ENCODE measurements around the gene SIVA1.
"Not testable (repeated sequence)": the region's sequence is repeated elsewhere in the genome, so short reads cannot be mapped to it uniquely, and the experiment has no call there.

SIVA1 gene

DNA sequence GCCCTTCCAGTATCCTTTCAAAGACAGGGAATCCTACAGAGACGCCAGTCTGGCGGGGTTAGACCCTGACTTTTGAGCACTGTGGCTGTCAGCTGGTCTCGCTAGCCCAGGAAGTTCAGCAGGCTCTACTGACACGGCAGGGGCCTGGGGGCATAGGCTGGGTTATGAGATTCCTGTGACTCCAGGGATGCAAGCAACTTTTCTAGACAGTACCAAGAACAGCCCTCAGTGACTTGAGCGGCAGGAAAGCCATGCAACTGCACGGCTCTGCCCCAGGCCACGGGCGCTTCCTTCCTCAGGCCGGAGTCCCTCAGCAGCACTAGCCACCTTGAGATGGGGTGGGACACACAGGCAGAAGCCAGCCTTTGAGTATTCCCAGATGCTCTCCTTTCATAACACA lies 5.1 kb upstream of the SIVA1 start:
- DNase-seq: no peak
- no peaks in the 10 kb centered on the region for H3K27me3 Mint-ChIP-seq
- peaks cover 18% of the 10 kb centered on the region for H3K4me1 Mint-ChIP-seq (ENCODE audit: low read depth)
- no peaks in the 10 kb centered on the region for H3K9me3 Mint-ChIP-seq
- no peak overlapping the region for H3K4me3 Mint-ChIP-seq
- no peaks in the 10 kb centered on the region for H3K36me3 Mint-ChIP-seq (ENCODE audit: low read depth)
- H3K27ac Mint-ChIP-seq: no peak overlapping the region

GRCh38 chr14:104749111-104749649 lies 3.8 kb upstream of the SIVA1 start:
- no peak overlapping the region for H3K27ac Mint-ChIP-seq

GRCh38 chr14:104750056-104750752 lies 2.7 kb upstream of the SIVA1 start:
- Mint-ChIP-seq H3K9me3 (no peaks in the 10 kb centered on the region), H3K27ac (no peak overlapping the region), H3K36me3 (ENCODE audit: low read depth) (peaks cover 18% of the 10 kb centered on the region), H3K27me3 (no peaks in the 10 kb centered on the region), H3K4me3 (no peak overlapping the region), H3K4me1 (ENCODE audit: low read depth) (peaks cover 33% of the 10 kb centered on the region)
- DNase-seq: no peak

More at GRCh38 chr14:104749111-104749649, 3.8 kb upstream of the SIVA1 start:
- DNase-seq: no peak
- peaks cover 24% of the 10 kb centered on the region for H3K4me1 Mint-ChIP-seq (ENCODE audit: low read depth)
- H3K27me3 Mint-ChIP-seq: no peaks in the 10 kb centered on the region
- no peaks in the 10 kb centered on the region for H3K9me3 Mint-ChIP-seq
- H3K4me3 Mint-ChIP-seq: no peak overlapping the region
- peaks cover 10% of the 10 kb centered on the region for H3K36me3 Mint-ChIP-seq (ENCODE audit: low read depth)

- not testable (repeated sequence) for H3K9me3 Mint-ChIP-seq, H3K4me3 Mint-ChIP-seq, DNase-seq, H3K27me3 Mint-ChIP-seq
- peaks cover 23% of the 10 kb centered on the region for H3K36me3 Mint-ChIP-seq (ENCODE audit: low read depth)
- peak overlapping the region; percentile 63 for H3K27ac Mint-ChIP-seq
- peaks cover 32% of the 10 kb centered on the region for H3K4me1 Mint-ChIP-seq (ENCODE audit: low read depth)
These were observed 2.2 kb upstream of the SIVA1 start for GRCh38 chr14:104750753-104751057.

GRCh38 chr14:104751539-104752422 lies 1.2 kb upstream of the SIVA1 start:
- H3K4me1 Mint-ChIP-seq (ENCODE audit: low read depth): peaks cover 32% of the 10 kb centered on the region
- no peak for DNase-seq
- H3K36me3 Mint-ChIP-seq (ENCODE audit: low read depth): peaks cover 34% of the 10 kb centered on the region
- peak overlapping the region; percentile 95 for H3K27ac Mint-ChIP-seq
- no peaks in the 10 kb centered on the region for H3K27me3 Mint-ChIP-seq
- H3K4me3 Mint-ChIP-seq: peak overlapping the region; percentile 97
- H3K9me3 Mint-ChIP-seq: no peaks in the 10 kb centered on the region

DNA sequence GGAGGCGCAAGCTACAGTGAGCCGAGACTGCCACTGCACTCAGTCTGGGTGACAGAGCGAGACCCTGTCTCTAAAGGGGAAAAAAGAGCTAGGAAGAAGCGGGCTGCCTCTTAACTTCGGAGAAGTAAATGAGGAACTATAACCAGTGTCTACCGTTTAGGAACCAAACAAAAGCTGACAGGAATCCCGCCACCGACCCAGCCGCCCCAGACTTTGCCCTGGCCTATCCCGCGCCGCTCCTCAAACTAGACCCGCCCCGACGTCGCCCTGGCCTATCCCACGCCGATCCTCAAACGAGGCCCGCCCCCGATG lies 568 bp upstream of the SIVA1 start:
- peaks cover 40% of the 10 kb centered on the region for H3K36me3 Mint-ChIP-seq (ENCODE audit: low read depth)
- peak overlapping the region; percentile 95 for H3K27ac Mint-ChIP-seq
- no peak for DNase-seq
- no peaks in the 10 kb centered on the region for H3K27me3 Mint-ChIP-seq
- H3K4me3 Mint-ChIP-seq: peak overlapping the region; percentile 97
- H3K4me1 Mint-ChIP-seq (ENCODE audit: low read depth): peaks cover 37% of the 10 kb centered on the region
- no peaks in the 10 kb centered on the region for H3K9me3 Mint-ChIP-seq

DNA sequence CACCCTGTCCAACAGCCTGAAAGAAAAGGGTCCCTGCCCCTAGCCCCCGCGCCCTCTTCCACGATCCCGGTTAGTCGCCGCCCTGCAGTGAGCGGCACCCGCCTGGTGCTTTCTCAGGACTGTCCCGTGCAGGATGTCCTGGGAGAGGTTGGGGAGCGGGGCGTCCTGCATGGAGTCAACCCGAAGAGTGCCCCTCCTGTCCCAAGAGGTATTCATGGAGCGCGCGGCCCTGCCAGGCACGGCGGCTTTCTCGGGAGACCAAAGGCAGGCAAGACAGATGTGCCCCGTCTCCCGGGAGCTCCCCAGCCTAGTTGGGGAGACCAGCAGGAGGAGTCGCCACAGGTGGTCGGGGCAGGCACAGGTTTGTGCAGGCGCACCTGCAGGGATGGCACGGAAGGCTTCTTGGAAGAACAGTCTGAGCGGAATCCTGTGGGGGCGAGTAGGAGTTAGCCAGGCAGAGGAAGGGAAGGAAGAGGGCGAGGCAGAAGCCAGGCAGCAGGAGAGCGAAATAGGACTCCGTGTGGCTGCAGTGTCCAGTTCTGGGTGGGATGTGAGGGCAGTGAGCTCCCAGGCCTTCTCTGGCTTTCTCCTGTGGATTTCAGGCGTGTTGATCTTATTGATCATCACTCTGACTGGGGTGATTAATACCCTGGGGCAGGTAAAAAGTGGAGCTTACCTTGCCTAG lies 723 bp downstream of the SIVA1 start:
- DNase-seq: peak; percentile 50
- Mint-ChIP-seq H3K4me3 (peak overlapping the region; percentile 97), H3K36me3 (ENCODE audit: low read depth) (peaks cover 52% of the 10 kb centered on the region), H3K27me3 (no peaks in the 10 kb centered on the region), H3K4me1 (ENCODE audit: low read depth) (peaks cover 37% of the 10 kb centered on the region), H3K27ac (peak overlapping the region; percentile 95), H3K9me3 (no peaks in the 10 kb centered on the region)

DNA sequence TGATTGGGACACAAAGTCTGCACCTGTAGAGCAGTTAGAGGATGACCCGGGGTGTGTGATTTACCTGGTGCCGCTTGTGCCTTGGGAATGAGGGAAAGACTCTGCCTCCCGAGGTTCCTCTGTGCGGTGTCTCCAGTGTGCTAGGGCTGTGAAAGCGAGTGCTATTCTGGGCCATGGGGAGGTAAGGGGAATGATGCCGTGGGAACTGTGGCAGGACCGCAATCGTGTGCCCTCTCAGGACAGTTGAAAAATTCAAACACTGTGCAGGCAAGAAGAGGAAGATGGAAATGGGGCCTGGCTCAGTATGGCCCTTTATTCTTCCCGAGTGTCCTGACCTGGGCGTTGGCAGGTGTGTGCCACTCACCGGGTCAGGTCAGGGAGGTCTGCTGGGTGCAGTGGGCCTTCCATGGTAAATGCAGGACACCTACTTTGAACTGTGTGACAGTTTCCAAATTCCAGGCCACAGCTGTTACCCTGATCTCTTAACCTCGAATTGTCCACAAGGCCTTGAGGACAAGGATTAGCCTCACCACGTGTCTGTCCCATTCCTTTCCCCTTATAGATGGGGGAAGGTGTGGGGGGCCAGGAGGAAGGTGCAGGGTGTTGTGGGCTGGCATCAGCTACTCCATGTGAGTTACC lies 1.4 kb downstream of the SIVA1 start:
- Mint-ChIP-seq H3K9me3 (no peaks in the 10 kb centered on the region), H3K4me1 (ENCODE audit: low read depth) (peaks cover 37% of the 10 kb centered on the region), H3K27ac (peak overlapping the region; percentile 95), H3K4me3 (peak overlapping the region; percentile 97), H3K36me3 (ENCODE audit: low read depth) (peaks cover 59% of the 10 kb centered on the region), H3K27me3 (no peaks in the 10 kb centered on the region)
- DNase-seq: no peak

DNA sequence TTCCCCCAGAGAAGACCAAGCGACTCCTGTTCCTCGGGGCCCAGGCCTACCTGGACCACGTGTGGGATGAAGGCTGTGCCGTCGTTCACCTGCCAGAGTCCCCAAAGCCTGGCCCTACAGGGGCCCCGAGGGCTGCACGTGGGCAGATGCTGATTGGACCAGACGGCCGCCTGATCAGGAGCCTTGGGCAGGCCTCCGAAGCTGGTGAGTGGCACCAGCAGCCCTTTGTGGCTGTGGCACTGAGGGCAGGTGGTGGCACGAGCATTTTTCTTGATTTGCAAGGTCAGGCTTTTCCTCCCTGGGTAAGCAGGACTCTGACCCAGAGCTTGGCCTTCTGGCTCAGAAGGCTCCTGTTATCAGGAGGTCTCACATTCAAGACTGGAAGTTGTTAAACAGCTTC lies 2.7 kb downstream of the SIVA1 start:
- H3K4me1 Mint-ChIP-seq (ENCODE audit: low read depth): peaks cover 37% of the 10 kb centered on the region
- H3K4me3 Mint-ChIP-seq: peak overlapping the region; percentile 97

GRCh38 chr14:104756477-104757237 lies 3.7 kb downstream of the SIVA1 start:
- Mint-ChIP-seq H3K36me3 (ENCODE audit: low read depth) (peaks cover 82% of the 10 kb centered on the region), H3K4me1 (ENCODE audit: low read depth) (peaks cover 37% of the 10 kb centered on the region), H3K4me3 (peak overlapping the region; percentile 23), H3K9me3 (no peaks in the 10 kb centered on the region), H3K27ac (peak overlapping the region; percentile 79), H3K27me3 (no peaks in the 10 kb centered on the region)
- DNase-seq: no peak

More for the DNA sequence above, 2.7 kb downstream of the SIVA1 start:
- no peaks in the 10 kb centered on the region for H3K27me3 Mint-ChIP-seq
- no peaks in the 10 kb centered on the region for H3K9me3 Mint-ChIP-seq
- H3K36me3 Mint-ChIP-seq (ENCODE audit: low read depth): peaks cover 72% of the 10 kb centered on the region
- DNase-seq: no peak
- H3K27ac Mint-ChIP-seq: peak overlapping the region; percentile 95

GRCh38 chr14:104757238-104757585 lies 4.3 kb downstream of the SIVA1 start:
- Mint-ChIP-seq H3K27me3 (no peaks in the 10 kb centered on the region), H3K36me3 (ENCODE audit: low read depth) (peaks cover 88% of the 10 kb centered on the region), H3K4me3 (no peak overlapping the region), H3K27ac (peak overlapping the region; percentile 63), H3K9me3 (no peaks in the 10 kb centered on the region), H3K4me1 (ENCODE audit: low read depth) (peaks cover 37% of the 10 kb centered on the region)
- no peak for DNase-seq

DNA sequence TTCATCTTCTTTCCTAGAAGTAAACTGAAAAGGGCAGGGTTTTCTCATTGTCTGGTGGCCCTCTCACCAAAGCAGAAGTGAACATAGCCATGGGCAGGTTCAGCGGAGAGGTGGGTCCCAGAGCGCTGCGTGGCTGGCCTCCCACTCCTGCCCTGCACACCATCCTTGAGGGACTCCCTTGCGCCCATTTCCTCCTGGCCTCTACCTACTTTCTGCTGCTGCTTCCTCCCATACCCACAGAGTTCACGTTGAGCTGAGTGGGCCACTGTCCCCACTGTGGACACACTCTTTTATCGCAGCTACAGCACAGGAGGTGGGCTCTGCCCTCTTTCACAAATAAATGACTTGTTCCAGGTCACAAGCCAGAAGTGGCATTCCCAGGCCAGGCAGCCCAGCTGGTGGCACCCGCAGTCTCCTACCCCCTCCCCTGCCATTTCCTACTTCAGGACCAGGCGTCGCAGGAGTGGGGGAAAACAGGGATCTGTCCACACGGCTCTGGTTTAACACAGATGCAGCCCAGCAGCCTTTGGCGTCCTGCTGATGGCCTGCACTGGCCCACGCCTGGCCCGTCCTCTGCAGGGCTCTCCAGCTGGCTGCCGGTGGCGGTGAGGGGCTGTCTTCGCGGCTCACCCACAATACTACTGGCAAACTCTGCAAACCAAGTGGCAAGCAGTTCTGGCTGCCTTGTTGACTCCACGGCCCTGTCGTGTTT lies 4.9 kb downstream of the SIVA1 start:
- peak overlapping the region; percentile 34 for H3K27ac Mint-ChIP-seq
- no peaks in the 10 kb centered on the region for H3K27me3 Mint-ChIP-seq
- no peak overlapping the region for H3K4me3 Mint-ChIP-seq
- H3K36me3 Mint-ChIP-seq (ENCODE audit: low read depth): peaks cover 91% of the 10 kb centered on the region
- H3K4me1 Mint-ChIP-seq (ENCODE audit: low read depth): peaks cover 37% of the 10 kb centered on the region
- no peaks in the 10 kb centered on the region for H3K9me3 Mint-ChIP-seq
- DNase-seq: no peak

Data from activated T-cell treated with anti-CD3 and anti-CD28 coated beads, Interleukin-2, amount 50 U/mL, for 24 hours (primary cell).